RCC 7860 (cell line): Measurements from ENCODE around the gene DIP2C.

Source experiments
- DNase-seq: peaks from one replicate; pipeline ENCODE4 v3.0.0-alpha.2; 2015; ENCODE audit warnings: low spot score
- FAIRE-seq: peaks from 2 replicates; lab custom pipeline; 2012; peaks lifted over from hg19 to GRCh38; lab: Jason Lieb, UNC

DIP2C gene

DNA sequence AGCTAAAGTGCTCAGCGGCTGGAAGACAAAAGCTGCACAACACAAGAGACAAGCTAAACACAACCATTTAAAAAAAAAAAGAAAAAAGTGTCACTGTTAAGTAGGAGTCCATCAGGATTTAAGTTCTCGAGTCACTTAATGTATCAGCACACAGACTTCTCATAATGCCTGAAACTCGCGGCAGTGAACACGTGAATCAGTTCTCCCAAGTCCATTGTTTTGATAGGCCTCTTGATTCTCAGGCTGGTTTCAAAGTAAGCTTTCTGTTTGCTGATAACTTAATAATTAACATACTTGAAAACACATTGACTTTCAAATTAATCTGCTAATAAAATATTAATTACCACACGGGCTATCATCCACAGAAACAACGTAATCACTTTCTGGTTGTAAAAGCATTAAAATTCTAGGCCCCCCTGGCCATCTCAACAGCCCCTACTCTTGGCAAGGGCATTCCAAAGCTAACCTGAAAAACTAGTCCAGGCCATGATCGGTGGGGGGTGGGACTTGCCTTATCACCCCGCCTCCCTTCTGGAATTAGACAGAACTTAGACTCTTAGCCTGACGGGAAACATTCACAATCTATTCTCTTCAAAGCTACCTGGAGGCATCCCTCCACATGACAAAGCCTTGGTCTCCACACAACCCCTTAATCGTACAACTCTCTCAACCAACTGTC, 129.0 kb downstream of the DIP2C start:
- DNase-seq, result no peak
- no peak for FAIRE-seq

DNA sequence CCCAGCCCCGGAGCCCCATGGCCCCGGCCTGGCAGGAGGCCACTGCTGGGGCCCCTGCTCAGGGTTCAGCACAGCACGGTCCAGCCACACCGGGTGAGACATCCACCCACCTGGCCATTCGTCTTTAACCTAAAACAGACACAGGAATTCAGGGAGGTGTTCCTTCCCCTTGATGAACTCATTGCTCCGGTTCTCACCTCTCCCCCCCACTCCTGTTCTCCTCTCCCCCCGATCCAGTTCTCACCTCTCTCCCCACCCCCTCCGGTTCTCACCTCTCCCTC, 129.8 kb downstream of the DIP2C start:
- no peak for FAIRE-seq
- no peak for DNase-seq

DNA sequence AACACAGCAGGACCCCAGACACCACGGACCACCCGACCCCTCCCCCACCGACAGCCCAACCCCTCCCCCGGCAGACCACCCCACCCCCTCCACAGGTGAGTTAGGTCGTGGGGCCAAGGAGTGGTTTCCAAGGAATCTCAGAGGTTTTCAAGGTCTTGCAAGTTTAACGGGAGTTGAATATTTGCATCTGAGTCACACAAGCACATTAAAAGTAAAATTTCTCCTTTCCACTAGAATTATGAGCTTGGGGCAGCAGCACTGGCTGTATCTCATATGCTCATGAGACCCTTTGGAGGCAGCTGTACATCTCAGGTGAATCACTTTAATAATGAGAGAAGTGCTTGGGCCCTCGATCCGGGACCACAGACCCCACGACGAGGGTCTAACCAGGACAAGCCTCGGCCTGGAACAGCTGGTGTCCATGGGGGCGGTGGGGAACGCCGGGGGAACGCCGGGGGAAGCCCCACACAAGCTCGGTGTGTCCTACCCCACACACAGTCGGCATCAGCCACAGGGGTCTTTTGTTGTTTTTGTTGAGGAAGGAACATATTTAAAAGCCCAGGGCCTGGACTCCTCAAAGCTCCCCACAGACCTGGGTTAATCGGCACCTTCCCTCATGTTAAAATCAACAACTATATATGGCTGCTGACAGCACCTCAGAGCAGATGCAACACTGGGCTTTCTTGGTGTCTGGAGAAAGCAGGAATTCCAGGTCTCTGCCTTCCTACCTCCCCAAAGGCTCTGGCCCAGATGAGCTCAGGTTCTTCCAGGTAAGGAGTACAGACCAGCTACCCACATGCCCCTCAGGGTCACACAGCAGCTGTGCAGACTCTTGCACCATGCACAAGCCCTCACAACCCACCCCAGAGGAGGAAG, 130.3 kb downstream of the DIP2C start:
- no peak for DNase-seq
- FAIRE-seq, result no peak

DNA sequence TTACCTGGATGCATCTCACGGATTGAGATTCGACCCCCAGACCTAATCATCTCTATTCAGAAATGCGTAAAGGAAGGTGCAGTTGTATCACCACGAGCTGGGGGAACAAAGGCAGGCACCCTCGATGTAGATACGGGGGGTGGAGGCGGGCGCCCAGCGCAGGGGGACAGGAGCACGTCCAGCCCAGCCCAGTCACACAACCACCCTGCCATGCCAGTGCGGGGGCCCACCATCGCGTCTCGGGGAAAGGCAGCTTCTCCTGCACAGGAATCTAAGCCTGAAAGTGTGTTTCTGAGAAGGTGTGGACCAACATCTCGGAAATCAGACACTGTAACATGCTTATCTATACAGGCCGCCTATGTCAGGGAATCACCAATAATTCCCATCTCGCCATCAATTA, 131.1 kb downstream of the DIP2C start:
- no peak for FAIRE-seq
- DNase-seq, result no peak

DNA sequence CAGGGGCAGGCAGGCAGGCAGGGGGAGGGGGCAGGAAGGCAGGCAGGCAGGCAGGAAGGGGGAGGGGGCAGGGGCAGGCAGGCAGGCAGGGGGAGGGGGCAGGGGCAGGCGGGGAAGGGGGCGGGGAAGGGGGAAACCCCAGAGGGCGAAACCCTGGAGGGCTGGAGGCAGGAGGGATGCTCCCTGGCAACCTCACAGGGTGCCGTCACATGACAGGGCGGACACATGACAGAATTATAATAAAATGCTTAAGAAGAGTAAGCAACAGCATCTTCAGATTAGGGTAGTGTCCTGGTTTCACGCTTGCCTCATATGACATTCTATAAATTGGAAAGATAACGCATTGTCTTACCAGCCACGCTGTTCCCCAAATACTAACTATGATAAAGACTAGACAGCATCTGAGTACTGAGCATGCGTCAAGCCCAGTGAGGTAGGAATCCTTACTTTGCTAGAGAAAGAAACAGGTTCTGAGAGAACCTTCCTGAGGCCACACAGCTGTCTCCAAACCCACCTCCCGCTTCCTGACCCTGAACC, 131.6 kb downstream of the DIP2C start:
- no peak for FAIRE-seq
- no peak for DNase-seq

DNA sequence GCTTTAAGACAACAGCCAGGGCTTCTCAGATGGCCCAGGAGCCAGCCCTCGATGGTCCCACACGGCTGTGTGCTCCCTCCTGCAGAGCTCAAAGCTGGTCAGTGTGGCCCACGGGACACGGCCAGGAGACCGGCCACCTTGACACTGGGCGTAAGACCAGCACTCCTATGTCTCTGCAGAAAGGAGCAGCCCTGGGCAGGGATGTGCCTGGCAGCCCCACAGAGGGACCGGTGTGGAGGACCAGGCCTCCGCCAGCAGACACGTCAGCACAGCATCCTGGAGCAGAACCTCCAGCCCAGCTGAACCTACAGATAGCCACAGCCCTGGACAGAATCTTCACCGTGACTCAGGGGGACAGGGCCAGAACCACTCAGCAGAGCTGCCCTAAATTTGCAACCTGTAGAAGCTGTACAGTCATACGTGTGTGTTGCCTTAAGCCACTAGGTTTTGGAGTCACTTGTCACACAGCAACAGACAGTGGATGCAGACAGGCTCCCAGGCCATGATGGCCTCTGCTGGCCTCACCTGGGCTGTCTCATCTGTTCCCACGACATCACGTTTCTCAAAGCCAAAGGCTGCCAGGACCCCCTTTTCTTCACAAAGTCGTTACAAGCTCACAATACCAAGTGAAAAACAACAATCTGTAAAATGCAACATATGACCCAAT, 132.4 kb downstream of the DIP2C start:
- FAIRE-seq, result no peak
- no peak for DNase-seq

DNA sequence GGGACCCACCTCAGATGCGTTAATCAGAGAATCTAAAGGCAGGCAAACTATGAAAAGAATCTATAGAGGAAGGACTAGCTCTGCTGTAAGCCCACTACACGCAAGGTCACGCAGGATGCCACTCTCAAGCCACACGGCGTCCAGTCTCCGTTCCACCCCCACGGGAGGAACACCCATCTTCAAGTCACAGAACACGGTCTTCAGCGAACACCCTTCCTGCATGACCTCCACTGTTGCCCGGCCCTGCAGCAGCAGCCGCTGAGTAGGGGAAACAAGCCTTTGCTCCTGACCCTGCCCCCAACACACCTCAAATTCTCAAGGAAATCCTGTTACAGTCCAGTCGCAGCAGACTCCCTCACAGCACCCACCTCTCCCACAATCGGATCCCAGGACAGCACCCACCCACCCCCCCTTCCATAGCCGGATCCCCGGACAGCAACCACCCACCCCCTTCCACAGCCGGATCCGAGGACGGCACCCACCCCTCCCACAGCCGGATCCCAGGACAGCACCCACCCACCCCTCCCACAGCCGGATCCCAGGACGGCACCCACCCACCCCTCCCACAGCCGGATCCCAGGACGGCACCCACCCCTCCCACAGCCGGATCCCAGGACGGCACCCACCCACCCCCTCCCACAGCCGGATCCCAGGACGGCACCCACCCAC, 133.7 kb downstream of the DIP2C start:
- no peak for FAIRE-seq
- no peak for DNase-seq

DNA sequence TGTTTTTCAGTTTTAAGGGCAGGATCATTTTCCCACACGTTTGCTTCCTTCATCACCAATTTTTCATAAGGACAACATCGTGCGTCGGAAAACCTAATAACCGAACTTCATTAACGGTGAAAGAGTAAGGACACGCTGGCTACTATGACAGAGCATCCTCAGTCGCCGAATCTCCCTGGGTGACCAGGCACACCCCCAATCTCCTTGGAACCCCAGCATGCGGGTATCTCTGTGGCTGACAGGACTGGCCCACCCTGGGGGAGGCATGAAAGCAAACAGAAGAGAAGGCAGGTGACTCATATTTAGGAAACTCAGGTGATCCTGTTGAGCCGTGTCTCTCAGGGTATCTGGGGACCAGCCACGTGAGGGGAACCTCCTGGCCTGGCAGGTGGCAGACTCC, 134.2 kb downstream of the DIP2C start:
- FAIRE-seq (no peak), DNase-seq (no peak)

DNA sequence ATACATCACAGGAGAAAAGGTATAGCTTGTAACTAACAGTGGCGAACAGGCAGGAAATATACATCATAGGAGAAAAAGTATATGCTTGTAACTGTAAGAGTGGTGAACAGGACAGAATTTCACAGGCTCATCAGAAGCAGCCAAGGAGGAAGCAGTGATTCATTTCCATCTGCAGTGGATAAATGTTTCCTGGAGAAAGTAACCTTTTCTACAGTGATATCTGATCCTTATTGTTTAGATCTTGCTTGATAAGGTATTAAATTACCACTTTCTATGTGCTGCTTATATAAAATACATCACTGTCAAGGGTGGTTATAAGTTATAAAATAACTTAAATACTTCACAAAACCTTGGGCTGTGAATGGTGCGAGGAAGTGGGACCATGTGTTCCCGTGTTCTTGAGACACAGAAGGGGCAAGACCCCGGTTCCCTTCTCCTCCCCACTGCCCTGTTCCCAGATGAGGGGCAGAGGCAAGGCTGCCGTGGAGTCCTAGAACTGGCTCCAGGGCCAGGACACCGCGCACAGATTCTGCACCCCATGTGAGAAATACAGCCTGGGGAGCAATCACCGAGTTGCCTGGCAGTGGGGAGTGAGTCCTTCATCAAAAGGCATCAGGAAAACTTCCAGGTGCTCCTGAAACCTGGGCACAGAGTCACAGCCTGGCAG, 135.2 kb downstream of the DIP2C start:
- DNase-seq (no peak), FAIRE-seq (no peak)

DNA sequence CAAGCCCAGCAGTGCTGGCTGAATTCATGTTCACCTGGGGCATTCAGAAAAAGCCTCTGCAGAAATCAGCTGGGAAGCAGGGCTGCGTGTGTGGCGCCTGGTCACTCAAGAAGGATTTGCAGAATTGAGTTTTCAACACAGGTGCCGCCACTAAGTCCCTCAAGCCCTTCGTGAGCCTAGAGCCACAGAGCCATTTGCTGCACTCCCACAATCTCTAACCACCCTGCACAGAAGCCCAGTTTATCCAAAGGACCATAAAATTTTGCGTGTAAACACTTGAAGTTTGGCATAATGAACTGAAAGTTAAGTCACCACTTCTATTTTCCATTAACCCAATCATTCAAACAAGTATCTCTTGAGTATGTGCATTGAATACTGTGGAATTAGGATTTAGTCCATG, 136.2 kb downstream of the DIP2C start:
- DNase-seq (no peak), FAIRE-seq (no peak)

DNA sequence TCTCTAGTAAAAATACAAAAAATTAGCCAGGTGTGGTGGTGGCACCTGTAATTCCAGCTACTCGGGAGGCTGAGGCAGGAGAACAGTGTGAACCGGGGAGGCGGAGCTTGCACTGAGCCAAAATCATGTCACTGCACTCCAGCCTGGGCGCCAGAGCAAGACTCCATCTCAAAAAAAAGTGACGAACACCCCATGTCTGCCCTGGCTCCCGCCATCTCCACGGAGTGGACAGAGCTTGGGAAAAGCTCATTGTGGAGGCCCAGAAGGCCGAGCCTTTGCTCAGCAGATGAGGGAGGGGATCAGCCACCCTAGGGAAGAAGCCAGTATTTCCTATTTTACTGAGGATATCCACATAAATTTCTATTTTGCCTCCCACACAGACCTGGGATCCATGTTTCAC, 136.8 kb downstream of the DIP2C start:
- FAIRE-seq (no peak), DNase-seq (no peak)

DNA sequence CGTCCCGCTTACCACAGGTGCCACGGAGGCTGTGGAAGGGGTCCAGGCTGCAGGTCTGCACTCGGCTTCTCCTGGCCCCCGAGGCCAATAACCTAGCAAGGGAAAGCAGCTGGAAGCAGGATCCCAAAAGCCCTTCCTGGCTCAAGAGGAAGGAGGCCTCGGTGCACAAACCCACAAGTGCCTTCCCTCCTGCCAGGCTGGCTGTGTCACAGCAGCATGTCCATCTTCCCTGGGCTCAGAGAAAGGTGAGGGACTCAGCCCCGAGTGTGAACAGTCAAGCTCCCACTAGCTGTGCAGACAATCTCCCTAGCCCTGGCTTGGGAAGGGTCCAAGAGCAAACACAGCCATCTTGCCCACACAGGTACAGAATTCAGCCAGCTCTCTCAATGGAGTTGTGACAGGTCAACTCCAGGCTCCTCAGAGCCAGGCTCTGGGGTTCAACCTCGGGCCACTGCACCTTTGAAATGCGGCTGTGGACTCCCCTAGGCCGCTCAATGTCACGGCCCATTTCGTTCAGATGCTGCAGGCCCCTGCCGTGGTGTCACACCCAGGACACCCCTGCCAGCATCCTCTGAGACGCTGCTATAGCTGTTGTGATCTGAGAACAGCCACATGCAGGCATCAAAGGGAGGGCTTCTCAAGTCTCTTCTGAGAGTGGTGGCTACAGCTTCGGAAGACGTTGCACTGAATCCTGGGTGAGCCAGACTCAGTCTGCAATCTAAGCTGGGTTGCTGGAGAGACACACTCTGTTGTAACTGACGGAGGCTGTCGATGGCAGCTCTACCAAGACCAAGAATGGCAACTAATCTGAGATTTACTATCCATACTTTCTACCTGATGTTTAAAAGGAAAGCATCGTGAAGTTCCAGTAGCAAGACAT, 137.9 kb downstream of the DIP2C start:
- no peak for DNase-seq
- FAIRE-seq, result no peak

DNA sequence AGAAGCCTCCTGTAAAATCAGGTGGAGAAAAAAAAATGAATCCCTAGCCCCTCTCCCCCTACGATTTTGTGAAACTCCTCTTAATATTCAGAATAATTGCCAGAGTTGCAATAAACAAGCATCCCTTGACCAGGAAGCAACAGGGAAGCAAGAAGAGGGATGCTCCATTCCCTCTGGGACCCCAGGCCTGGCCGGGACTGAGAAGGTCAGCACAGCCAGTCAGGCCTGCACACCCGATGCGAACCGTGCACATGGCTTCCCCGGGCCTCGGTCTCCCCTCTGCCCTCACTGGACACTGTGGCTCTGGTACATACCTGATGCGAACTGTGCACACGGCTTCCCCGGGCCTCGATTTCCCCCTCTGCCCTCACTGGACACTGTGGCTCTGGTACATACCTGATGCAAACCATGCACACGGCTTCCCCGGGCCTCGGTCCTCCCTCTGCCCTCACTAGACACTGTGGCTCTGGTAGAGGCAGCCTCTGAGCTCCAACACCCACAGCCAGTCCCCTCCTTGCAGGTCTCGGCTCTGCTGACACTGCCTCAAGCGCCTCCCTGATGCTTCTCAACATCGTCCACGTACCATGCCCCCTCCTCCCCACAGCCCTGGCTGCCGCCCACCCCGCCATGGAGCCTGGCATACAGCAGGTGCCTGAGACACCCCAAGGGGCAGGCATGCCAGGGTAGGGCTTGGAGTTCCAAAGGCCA, 138.6 kb downstream of the DIP2C start:
- DNase-seq (no peak), FAIRE-seq (no peak)

DNA sequence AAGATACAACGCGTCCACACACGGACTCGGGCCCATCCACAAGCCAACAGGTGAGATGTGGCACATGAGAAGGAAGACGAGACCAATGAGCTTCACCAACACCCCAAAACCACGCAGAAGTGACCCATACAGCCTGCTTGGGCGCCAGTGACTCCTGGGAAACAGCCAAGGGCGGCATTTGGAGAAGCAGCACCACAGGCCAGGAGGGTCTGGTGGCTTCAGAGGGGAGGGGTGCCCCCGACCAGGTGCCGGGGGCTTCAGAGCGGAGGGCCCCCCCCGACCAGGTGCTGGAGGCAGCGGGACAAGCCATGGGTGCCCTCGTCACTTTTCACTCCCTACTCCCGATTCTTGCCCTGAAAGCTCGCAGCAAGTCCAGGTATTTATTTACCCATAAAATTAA, 140.1 kb downstream of the DIP2C start:
- FAIRE-seq (no peak), DNase-seq (no peak)

DNA sequence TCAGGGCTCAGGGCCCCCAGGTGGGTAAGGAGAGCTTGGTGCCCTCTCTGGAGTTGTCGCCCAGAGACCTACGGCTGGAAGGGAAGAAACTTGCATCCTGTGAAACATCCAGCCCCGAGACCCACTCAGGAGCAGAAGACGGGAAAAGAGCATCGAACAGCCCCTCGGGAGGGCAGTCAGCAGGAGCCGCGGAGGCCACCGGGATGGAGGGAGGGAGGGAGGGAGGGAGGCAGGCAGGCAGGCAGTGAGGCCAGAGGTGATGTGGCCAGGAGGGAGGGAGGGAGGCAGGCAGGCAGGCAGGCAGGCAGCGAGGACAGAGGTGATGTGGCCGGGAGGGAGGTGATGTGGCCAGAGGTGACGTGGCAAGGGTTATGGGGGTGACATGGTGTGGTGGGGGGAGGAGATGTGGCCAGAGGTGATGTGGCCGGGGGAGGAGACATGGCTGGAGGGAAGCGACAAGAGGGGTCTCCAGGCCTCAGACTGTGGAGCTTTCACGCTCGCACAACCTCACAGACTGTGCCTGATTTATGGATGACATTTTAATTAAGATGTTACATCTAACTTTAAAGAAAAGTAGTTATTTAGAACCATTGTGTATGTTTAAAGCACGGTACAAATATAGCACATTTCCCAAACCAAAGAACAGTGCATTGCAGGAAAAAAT, 141.1 kb downstream of the DIP2C start:
- FAIRE-seq (no peak), DNase-seq (no peak)

DNA sequence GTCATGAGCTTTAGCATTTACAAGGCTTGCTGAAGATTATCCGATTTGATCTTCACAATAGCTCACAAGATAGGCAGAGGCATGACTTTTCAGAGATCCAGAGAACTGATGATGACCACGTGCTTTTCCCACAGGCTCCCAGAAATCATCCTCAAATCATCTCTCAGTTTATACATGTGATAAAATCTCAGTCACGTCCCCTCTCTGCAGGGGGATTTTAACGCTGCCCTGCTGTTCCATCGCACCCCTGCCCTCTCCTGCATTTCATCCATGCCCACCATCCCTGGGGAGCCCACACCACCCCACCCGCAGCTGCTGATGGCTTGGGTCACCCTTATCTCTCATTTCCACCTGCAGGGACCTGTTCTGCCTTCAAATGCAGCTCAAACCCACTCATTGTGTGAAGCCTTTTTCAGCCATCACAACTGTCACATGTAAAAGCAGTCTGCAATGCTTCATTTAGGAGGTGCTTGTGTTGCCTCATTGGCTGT, 141.8 kb downstream of the DIP2C start:
- FAIRE-seq (no peak), DNase-seq (no peak)

DNA sequence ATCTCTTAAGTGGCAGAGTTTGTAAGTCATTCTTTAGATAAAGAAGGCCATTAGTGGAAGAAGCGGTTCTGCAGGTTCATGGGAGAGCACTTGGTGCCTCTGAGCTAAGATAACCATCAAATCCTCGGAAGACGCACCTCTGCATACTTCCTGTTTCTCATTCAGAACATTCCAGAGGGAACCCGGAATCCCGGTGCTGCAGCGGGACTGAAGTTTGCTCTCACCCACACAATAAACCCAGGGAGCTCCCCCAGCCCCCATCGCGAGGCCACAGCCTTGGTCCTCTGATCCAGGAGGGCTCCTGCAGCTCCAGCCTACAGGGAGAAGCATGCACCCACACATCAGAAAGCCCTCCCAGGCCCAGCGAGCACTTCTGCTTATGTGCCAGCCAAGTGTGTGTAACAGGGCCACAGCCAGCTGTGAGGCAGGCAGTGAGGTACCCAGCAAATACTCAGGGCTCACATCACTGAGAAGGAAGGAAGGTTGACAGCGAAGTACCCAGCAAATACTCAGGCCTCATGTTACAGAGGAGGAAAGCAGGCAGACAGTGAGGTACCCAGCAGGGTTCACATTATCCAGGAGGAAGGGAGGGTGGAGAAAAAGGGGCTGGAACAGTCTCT, 142.4 kb downstream of the DIP2C start:
- DNase-seq (no peak), FAIRE-seq (no peak)

DNA sequence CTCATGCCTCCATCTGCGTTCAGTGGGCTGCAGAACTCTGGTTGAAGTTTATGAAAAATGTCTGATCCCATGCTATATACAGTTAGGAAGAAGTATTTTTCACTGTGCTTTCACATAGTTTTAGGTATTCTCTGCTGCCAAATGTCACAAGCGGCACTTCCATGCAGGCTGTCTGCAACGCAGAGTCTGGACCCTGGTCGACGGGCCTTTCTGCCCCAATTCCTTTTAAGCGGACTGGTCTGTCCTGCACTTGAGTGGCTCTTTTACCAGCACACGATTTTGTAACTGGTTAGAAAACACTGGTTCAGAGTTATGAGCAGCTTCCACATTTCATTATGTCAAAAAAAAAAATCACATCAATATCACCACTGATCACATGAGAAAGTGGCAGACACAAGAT, 143.0 kb downstream of the DIP2C start:
- FAIRE-seq, result no peak

More for the DNA sequence above, 143.0 kb downstream of the DIP2C start:
- no peak for DNase-seq
